Astrocyte of the cerebellum (primary cell): Measurements from ENCODE around the gene KLC1.

ENCODE experiments used
- DNase-seq: peaks from one replicate; pipeline ENCODE4 v3.0.0-alpha.2; 2011; ENCODE audit warnings: low read depth
- H3K4me3 ChIP-seq: 2 replicates; pipeline ENCODE4 v1.5.1; 2011; ENCODE audit warnings: mild to moderate bottlenecking, low read depth, low read length, moderate library complexity
- CTCF ChIP-seq: IDR thresholded peaks from 2 replicates; pipeline ENCODE4 v1.5.1; 2012; ENCODE audit warnings: low read length, low read depth, moderate library complexity, mild to moderate bottlenecking; ENCODE audit errors: missing control alignments
- in situ Hi-C: cut with HindIII; loops from 2 replicates; pipeline ENCODE4 v1.10.0; 2017; ENCODE audit warnings: low sequenced_read_pairs

KLC1 gene

GRCh38 chr14:103728141-103728540, 99.1 kb downstream of the KLC1 start:
- in situ Hi-C loops: no loop called here
- no peak for TF ChIP-seq CTCF
- H3K4me3 ChIP-seq: no peak overlapping the region
- no peak for DNase-seq

GRCh38 chr14:103728721-103729120, 99.7 kb downstream of the KLC1 start:
- in situ Hi-C loops: no loop called here
- no peak overlapping the region for H3K4me3 ChIP-seq
- no peak for DNase-seq

GRCh38 chr14:103729496-103730448, 100.8 kb downstream of the KLC1 start:
- TF ChIP-seq CTCF: no peak
- in situ Hi-C loops: no loop called here

More at GRCh38 chr14:103728721-103729120, 99.7 kb downstream of the KLC1 start:
- TF ChIP-seq CTCF: no peak

GRCh38 chr14:103730490-103731035, 101.6 kb downstream of the KLC1 start:
- DNase-seq: no peak
- peak; percentile 11 for TF ChIP-seq CTCF
- in situ Hi-C loops: no loop called here
- no peak overlapping the region for H3K4me3 ChIP-seq

More at GRCh38 chr14:103729496-103730448, 100.8 kb downstream of the KLC1 start:
- H3K4me3 ChIP-seq: no peak overlapping the region
- no peak for DNase-seq

- TF ChIP-seq CTCF: no peak
- no peak for DNase-seq
- in situ Hi-C loops: no loop called here
- H3K4me3 ChIP-seq: no peak overlapping the region
Observed at GRCh38 chr14:103731481-103731880, 102.5 kb downstream of the KLC1 start.

GRCh38 chr14:103731916-103732867, 103.2 kb downstream of the KLC1 start:
- TF ChIP-seq CTCF: no peak
- in situ Hi-C loops: no loop called here

More at GRCh38 chr14:103731916-103732867, 103.2 kb downstream of the KLC1 start:
- H3K4me3 ChIP-seq: no peak overlapping the region
- DNase-seq: no peak
